NCI-H748 treated with DMSO at 0.1 percent for 48 hours (cell line): ENCODE data around the gene TMEM253.

Experiments
- DNase-seq: peaks from one replicate; lab custom pipeline; 2025; lab: John Stamatoyannopoulos, UW

Gene TMEM253

DNA sequence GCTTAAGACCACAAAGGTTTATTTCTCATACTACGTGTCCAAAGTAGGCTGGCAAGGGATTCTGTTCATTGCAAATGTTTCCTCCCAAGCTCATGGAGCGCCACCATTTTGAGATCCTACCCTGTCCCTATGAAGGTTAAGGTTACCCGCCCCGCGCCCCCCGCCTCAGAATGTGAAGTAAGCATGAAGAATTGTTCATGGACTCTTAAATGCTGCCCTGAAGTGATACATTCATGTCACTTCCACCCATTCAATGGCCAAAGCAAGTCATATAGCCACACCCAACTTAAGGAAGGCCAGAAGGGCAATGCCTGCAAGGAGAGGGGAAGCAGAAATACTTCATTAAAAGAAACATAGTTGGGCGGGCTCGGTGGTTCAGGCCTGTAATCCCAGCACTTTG is 4.2 kb downstream of the TMEM253 start:
- no peak for DNase-seq

- no peak for DNase-seq
Measured at GRCh38 chr14:21106176-21106497, 5.3 kb downstream of the TMEM253 start.

DNA sequence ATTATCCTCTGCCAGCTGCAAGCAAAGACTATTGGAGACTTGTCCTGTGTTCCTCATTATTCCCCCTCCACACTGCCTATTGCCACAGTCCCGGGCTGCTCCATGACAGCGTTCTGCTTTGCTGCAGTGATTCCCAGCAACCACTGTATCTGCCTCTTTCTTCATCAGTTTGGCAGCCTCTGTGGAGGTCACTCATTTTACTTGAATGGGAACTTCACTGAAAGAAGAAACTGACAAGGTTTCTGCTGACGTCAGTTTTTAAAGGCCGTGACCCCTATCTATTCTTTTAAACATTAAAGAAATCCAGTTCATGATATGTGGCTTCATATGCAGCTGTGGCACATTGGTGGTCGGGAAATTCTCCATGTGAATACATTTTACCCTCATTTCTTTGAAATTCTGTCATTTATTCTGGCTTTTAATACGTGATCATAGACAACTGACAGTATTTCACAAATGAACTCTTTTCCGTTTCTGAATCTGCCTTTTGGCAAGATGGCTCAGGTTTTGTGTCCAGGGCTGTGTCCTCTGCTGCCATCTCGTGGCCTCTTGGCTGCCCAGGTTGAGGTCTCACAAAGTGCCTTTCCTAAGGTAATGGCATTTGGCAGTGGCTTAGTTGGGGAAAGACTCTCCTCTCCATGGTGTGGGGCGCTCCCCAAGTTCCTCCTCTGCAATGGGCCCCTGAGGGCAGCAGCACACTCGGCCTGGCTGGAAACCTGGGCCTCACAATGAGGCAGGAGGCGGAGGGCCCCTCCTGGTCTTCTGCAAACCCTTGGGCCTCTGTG is 5.8 kb downstream of the TMEM253 start:
- peak; percentile 58 for DNase-seq

- no peak for DNase-seq
Measured at GRCh38 chr14:21107283-21107800, 6.5 kb downstream of the TMEM253 start.

GRCh38 chr14:21108791-21109190 is 7.9 kb downstream of the TMEM253 start:
- no peak for DNase-seq

- DNase-seq = no peak
Measured at GRCh38 chr14:21109377-21110138, 8.7 kb downstream of the TMEM253 start.

DNA sequence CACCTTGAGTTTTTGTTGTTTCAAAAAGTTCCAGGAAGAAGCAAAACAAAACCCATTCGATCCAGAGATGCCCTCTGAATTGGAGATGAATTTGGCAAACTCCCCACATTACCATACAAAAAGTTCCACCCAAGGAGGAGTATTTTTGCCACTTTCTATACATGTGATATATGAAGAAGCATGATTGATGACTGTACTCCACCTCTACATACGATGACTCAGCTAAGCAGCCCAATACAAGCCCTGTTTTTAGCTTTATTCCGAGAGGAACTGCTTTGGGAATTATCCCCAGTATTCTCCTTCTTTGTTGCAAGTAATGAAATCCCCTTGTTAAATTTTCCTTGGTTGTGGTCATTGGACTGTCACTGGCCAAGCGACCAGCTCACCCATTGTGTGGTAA is 11.4 kb downstream of the TMEM253 start:
- no peak for DNase-seq

GRCh38 chr14:21113369-21113768 is 12.5 kb downstream of the TMEM253 start:
- no peak for DNase-seq

DNA sequence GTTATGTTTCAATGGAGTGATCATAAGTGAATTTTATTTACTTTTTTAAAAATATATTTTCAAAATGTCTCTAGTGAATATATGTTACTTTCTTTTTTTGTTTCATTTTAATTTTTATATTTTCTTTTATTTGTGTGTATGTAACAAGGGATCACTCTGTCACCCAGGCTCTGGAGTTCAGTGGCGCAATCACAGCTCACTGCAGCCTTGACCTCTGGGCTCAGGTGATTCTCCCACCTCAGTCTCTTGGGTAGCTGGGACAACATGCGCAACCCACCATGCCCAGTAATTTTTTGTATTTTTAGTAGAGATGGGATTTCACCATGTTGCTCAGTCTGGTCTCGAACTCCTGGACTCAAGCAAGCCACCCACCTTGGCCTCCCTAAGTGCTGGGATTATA is 18.1 kb downstream of the TMEM253 start:
- no peak for DNase-seq

DNA sequence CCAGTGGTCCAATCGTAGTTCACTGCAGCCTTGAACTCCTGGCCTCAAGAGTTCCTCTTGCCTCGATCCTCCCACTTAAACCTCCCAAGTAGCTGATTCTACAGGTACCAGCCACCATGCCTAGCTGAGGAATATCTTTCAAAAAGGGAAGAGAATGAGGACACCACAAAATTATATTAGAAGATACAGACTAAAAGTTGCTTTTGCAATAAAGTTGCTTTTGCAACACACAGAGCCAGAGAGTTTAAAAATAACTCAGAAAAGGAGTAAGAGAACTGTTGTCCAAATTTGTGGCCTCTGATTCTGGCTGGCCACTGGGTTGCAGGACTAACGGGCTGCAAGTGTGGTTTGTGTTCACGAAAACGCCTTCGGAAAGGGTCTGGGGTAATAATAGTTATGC is 19.8 kb downstream of the TMEM253 start:
- no peak for DNase-seq

DNA sequence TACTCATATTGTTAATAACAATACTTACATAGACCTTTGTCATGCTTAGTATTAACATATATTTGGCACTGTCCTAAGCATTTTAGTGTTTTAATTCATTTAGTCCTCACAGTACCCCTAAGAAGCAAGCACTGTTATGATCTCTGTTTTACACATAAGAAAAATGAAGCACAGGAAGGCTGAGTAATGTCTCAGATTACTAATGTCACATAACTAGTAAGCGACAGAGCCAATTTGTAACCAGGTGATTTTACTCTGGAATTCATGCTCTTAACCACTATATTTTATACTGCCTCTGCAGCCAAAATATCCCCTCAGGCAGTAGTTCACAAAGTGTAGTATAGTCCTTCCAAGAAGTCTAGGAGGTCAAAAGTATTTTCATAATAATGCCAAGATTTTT is 20.3 kb downstream of the TMEM253 start:
- DNase-seq = no peak

- DNase-seq = no peak
Measured at GRCh38 chr14:21123429-21123828, 22.6 kb downstream of the TMEM253 start.

- DNase-seq = no peak
Measured at GRCh38 chr14:21133901-21134300, 33.0 kb downstream of the TMEM253 start.

- peak; percentile 8 for DNase-seq
Measured at GRCh38 chr14:21136024-21136423, 35.2 kb downstream of the TMEM253 start.

- no peak for DNase-seq
Measured at GRCh38 chr14:21142357-21142756, 41.5 kb downstream of the TMEM253 start.

- DNase-seq = no peak
Measured at GRCh38 chr14:21145437-21145836, 44.6 kb downstream of the TMEM253 start.

DNA sequence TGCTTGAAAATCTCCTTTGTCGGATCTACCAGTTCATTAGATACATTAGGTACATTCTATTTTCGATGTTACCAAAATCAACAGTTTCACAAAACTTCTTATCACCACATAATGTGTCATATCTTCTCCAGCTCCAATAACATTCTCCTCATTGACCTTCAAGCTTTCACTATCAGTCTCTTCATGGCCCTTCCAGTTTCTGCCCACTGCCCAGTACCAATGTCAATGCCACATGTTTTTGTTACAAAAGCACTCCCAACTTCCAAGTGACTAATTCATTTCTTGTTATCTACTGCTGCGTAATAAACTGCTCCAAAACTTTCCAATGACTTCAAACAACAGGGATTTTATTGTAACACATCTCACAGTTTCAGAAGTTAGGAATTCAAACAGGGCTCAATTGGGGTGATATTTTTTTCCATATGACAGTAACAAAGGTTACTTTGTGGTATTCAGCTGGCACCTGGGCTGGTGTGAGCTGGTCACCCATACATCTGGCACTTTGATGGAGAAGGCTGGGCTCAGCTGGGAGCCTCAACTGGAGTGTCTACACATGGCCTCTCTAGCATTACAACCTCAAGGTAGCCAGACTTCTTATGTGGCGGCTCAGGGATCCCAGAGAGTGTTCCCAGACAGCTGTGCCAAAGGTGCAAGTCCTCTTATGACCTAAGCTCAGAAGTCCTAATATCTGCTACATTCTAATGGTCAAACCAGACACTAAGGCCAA is 48.9 kb downstream of the TMEM253 start:
- no peak for DNase-seq
